Measurements from ENCODE around the gene B4GALNT3.
A peak's percentile ranks its signal among the peaks of the same experiment; 100 is the strongest.

B4GALNT3 gene

GRCh38 chr12:510071-510825 is 50.5 kb downstream of the B4GALNT3 start:
- DNase-seq, result no peak

- no peak for DNase-seq
Observed at GRCh38 chr12:512933-513332, 53.2 kb downstream of the B4GALNT3 start.

GRCh38 chr12:513446-513845 is 53.7 kb downstream of the B4GALNT3 start:
- no peak for DNase-seq

- DNase-seq, result no peak
Observed at GRCh38 chr12:517538-517937, 57.8 kb downstream of the B4GALNT3 start.

- no peak for DNase-seq
Observed at GRCh38 chr12:520119-520518, 60.4 kb downstream of the B4GALNT3 start.

- no peak for DNase-seq
Observed at GRCh38 chr12:522692-523378, 63.1 kb downstream of the B4GALNT3 start.

- DNase-seq, result no peak
Observed at GRCh38 chr12:524167-524951, 64.6 kb downstream of the B4GALNT3 start.

DNA sequence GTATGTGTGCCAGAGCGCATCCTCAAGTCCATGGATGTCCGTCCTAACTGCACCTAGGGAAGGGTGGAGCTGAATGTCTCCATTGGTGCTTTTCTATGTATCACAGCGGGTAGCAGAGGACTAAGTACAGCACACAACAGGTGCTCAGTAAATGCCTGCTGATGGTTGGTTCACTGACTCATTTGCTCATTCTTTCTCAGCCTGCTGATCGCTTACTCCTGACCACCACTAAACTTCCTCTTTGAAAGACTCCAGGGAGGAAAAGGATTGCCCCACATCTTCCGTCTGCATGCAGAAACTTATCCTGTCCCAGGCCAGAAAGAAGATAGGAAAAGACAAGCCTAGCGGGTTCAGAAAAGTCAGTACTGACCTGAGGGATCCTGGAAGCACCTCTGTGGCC is 66.3 kb downstream of the B4GALNT3 start:
- DNase-seq, result no peak

- no peak for DNase-seq
Observed at GRCh38 chr12:527241-527640, 67.5 kb downstream of the B4GALNT3 start.

GRCh38 chr12:527729-528128 is 68.0 kb downstream of the B4GALNT3 start:
- DNase-seq, result no peak

- no peak for DNase-seq
Observed at GRCh38 chr12:530308-530707, 70.6 kb downstream of the B4GALNT3 start.

DNA sequence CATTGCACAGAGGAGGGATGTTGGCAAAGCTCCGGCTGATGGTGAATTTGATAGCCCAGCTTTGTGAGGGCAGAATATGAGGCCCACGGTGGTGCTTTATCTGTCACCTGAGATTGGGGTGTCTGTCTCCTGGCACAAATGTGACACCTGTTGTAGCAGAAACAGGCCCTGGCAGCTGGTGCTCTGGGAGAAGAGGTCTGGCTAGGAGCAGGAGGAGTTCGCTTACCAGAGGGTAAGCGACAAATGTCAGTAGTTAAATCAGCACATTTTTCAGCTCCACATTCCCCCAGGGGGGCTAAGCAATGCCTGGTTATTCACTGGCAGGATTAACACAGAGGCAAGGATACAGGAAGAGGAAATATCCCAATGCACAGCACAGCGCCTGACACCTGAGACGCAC is 71.1 kb downstream of the B4GALNT3 start:
- DNase-seq, result no peak

- DNase-seq, result no peak
Observed at GRCh38 chr12:531951-532585, 72.3 kb downstream of the B4GALNT3 start.

DNA sequence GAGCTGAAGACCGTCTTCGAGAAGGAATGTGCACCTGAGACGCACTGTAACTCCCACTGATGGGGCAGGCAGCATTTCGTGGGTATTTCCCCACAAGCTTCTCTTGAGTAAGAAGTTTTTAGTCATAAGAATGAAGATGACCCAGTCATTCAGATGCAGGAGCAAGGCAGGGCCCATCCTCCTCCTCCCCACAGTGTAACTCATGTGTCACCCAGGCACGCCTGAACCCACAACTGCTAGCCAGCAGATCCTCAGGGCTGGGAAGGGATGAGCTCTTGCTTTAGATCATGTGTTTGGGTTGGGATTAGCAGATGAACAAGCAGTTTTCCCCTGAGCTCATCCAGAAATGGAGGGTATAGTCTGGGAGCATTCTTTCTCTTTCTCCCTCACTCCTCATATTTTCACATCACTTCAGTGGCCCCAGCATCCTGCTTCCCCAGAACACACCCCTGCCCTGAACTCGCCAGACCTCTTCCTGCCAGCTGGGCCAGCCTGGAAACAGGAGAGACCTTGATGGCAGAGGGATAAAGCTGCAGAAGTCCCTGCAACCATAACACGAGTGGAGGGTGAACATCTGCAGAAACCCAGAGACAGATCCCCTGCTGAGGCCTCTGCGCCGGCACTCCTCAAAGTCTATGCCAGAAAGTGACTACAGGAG is 73.3 kb downstream of the B4GALNT3 start:
- DNase-seq, result no peak

GRCh38 chr12:533718-534117 is 74.0 kb downstream of the B4GALNT3 start:
- DNase-seq, result no peak

DNA sequence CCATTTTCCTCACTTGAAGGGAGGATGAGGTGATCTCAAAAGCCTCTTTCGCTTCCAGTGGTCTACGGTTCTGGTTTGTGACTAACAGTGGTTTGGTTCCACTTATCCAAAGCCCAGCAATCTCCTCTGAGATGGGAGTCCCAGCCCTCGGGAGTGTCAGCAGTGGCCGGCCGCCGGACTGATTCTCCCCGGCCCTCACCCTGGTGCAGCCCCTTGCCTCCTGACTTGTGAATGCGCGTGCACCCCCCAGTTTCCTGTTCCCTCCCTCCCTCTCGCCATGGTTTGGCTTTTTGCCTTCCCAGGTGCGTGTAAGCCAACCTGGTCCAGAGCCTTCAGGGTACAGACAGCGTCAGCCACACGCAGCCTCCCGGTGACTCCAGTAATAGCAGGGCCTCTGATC is 74.5 kb downstream of the B4GALNT3 start:
- no peak for DNase-seq

DNA sequence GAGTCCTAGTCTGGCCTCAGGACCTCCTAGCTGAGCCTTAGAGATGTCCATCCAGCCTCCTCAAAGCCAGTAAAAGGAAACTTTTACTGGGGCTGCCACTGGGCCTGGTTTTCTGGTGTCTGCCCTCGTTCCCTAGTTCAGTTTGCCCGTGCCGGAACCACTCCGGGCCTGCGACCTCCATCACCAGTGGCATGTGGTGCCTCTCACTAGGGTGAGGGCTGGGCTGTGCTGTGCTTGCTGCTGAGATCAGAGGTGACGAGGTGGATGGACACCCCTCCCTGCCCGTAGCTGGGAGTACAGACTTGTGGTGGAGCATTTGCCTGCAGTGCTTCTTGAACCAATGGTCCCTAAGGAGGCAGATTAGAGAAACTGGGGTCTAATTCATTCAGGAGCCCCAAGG is 75.7 kb downstream of the B4GALNT3 start:
- no peak for DNase-seq

- DNase-seq, result no peak
Observed at GRCh38 chr12:536751-537245, 77.1 kb downstream of the B4GALNT3 start.

DNA sequence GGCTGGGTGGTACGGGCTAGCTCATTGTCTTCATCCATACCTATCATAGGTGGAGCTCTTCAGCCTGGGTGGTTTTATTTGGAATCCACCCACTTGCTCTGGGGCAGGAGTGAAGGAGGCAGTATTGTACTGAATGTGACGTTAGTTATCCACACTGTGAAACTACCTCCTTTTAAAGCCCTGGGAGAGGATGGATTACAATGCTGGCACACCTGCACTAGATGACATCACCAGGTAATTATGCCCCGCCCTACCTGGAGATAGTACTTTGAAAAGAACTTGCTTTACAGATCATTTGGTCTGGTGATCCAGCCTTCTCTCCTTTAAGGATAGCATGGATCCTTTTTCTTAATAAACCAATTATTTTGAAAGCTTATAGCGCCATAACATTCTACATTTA is 78.0 kb downstream of the B4GALNT3 start:
- DNase-seq, result no peak

- DNase-seq, result peak; percentile 39
Observed at GRCh38 chr12:538731-539539, 79.2 kb downstream of the B4GALNT3 start.

DNA sequence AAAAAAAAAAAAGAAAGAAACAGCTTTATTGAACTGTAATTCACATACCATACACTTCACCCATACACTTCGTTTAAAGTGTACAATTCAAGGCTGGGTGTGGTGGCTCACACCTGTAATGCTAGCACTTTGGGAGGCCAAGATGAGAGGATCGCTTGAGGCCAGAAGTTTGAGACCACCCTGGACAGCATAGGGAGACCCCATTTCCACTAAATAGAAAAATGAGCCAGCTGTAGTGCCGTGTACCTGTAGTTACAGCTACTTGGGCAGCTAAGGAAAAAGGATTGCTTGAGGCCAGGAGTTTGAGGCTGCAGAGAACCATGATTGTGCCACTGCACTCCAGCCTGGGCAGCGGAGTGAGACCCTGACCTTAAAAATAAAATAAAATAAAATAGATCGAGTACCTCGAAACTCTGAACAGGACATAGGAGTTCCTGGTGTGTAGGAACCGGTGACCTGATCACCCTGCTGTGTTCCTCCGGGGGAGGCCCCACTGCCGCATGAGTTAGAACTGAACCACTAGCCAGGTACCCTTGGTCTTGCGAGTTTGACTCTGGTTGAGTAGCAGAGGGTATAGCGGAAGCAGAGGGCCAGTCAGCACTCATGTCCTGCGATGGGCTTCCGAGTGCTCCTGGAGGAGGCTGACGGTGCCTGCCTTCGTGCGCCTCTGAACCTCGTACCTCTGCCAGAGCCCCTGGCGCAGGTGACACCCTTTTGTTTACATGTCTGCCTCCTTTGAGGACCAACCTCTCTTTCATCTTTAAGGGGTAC is 80.0 kb downstream of the B4GALNT3 start:
- DNase-seq, result no peak

Data from activated CD4-positive, alpha-beta T cell treated with anti-CD3 and anti-CD28 coated beads, Interleukin-2, amount 50 U/mL, for 1 hour (primary cell).